ENCODE results near the gene TRMT1.

The TRMT1 gene

GRCh38 chr19:13102416-13102665 lies 14.2 kb downstream of the TRMT1 start:
- no peak for DNase-seq (ENCODE audit: low read depth)

DNA sequence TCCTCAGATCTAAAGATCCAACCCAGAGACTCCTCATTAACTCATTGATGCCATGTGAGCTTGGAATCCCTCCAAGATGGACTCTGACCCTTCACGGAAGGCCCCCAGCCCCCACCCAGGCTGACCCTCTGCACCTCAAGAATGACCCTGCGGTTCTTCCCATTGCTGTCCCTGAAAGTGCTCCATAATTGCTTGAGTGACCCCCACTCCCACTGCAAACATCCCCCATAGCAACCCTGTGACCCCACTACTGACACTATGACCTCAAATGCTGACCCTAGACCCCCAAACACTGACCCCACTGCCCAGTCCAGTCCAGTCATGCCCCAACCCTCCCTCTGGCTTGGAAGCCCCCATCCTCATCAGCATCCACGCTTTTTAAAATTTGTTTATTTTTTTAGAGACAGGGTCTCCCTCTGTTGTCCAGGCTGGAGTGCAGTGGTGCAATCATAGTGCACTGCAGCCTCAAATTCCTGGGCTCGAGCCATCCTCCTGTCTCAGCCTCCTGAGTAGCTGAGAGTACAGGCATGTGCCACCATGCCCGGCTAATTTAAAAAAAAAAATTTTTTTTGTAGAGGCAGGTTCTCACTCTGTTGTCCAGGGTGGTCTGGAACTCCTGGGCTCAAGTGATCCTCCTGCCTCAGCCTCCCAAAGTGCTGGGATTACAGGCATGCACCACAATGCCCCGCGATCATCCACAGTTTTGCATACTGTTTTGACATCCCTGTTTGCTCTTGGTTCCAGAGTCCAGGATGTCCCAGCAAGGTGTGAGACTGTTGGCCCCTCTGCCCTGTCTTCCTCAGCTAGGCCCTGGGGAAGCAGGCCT lies 14.7 kb downstream of the TRMT1 start:
- no peak for DNase-seq (ENCODE audit: low read depth)

- DNase-seq (ENCODE audit: low read depth): no peak
These were observed 15.5 kb downstream of the TRMT1 start for GRCh38 chr19:13100841-13101589.

GRCh38 chr19:13100031-13100588 lies 16.4 kb downstream of the TRMT1 start:
- no peak for DNase-seq (ENCODE audit: low read depth)

DNA sequence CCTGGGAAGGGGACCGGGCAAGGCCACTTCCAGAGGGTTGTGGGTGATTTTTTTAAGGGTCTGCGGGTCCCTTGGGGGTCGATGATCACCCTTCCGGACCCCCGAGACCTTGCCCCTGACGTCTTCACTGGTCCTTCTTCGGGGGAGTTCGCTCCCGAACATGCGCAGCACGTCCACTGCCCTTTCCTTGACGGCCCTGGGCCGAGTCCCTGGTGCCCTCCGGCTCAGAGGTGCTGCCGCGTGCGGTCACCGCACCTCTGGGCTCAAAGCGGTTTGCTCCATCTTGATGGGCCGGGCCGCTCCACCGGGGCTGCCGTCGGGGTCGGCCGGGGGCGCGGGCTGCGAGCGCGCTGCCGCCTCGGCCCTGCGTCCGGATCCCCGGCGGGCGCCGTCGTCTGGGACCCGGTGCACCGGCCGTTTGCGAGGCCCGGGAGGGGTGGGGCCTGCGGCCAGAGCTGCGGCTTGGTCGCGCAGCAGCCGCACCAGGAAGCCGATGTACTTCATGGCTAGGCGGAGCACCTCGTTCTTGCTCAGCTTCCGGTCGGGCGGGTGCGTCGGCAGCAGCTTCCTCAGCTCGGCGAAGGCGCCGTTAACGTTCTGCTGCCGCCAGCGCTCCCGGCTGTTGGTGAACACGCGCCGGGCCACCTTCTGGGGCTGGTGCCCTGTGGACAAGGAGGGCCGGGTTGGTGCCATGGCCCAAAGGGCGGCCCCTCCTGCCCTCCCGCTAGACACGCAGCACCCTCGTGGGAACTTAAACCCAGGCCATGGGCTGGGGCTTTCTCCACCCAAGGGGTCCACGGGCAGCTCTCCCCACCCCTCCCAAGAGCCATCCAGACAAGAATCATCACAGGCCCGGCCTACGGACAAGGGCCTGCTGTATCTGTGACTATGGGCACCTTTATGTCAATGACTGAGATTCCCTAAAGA lies 17.2 kb downstream of the TRMT1 start:
- no peak for DNase-seq (ENCODE audit: low read depth)

DNA sequence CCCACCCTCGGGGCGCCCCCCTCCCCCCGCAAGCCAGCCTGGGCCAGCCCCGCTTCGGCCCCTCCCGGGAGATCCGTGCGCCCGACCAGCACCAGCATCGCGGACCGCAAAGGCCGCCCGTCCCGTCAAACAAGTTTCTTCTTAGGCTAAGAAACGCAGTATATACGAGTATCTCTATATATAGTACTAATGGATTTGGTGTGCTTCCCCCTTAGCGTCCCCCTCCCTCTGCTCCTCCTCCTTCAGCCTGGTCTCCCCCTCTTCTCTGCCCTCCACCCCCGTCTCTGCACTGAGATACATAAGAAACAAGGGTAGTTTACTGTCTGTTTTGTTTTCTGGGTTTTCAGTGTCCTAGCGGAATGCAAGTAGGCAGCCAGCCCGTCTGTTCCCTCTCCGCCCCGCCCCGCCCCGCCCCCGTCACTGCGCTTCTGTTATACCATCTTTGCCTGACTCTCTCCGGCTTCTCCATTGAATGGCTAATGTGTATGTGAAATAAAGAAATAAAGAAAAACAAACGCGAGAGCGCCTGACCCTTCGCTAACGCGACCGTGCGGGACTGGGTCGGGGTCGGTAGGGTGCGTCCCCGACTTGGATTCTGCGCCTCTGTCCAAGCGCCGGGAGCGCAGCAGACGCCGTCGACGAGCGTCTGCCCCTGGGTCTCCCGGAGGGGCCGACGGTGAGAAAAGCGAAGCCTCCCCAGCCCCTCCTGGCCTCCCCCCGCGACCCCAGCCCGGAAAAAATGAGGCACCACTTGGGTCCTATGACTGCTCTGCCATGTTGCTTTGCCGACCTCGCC lies 18.1 kb downstream of the TRMT1 start:
- peak; percentile 20 for DNase-seq (ENCODE audit: low read depth)

DNA sequence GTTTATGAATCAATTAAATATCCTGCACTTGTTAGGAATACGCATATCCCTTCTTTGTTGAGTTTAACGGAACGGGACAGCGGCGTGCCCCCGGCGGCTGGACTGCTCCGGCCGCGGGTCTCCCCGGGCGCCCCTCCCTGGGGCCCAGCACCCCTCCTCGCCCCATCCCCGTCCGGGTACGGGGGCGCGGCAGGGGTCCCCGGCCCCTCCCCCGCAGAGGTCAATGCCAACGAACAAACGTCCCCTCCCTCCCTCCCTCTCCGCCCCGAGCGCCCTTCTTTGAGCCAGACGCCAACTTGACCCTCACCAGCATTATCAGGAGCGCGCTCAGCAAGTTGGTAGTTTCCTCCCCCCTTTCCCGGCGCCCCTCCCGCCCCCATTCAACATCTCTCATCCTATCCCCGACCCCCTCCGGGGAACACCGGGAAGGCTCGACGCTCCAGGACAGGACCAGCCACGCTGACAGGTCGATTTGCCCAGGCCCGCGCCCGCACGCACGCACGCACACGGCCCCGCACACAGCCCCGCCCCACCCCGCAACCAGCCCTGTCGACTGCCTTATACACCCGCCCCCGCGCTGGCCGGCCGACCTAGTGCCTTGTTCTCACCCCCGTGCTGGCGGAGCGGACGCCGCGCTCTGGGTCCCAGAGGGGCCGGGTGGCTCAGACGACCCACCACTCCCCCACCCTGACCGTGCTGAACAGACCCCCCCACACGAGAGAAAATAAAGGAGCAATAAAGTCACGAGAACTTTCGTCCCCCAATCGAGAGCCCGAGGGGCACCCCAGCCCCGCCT lies 18.9 kb downstream of the TRMT1 start:
- no peak for DNase-seq (ENCODE audit: low read depth)

DNA sequence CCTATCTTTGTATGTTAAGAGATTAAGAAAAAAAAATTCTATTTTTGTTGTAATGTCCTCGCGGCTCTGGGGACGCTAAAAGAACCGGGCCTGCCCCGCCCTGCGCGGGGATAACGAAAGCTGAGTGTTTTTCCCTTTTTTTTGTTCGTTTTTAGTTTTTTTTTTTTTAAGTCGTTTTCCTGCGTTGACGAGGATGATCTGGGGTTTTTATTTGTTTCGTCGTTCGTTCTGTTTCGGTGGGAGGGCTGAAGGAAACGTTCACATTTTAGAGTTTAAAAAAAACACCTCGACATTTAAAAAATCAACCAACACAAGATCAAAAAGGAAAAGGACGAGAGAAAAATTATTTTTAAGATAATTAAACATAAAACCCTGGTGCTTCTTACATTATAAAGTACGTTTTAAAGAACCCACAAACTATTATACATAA lies 19.5 kb downstream of the TRMT1 start:
- no peak for DNase-seq (ENCODE audit: low read depth)

GRCh38 chr19:13095934-13096927 lies 20.3 kb downstream of the TRMT1 start:
- DNase-seq (ENCODE audit: low read depth): no peak

- no peak for DNase-seq (ENCODE audit: low read depth)
These were observed 21.2 kb downstream of the TRMT1 start for GRCh38 chr19:13095393-13095784.

DNA sequence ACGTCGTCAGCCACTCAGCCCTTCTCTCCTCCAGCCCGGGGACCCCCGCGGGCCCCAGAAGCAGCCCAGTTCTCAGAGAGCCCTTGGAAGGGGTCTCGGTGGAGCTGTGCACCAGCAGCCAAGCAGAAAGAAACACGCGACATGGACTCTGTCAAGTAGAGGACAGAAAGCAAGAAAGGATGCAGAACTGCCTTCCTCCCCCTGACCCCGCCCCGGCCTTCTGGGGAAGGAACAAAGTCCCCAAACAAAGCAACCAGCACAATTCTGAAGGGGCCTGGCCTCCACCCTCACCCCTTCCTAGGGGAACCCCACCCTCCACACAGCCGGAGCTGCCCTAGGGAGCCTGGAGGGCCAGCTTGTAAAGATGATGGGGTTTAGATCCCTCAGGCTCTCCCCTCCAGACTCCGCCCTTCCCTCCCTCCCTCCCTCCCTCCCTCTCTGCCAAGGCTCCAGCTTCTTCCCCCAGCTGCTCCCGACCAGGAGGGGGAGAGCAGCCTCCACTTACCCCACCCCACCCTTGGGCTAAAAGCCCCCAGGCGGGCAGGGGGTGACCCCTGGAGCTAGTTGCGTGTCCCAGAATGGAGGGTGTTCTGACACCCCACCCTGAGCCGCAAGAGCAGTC lies 21.7 kb downstream of the TRMT1 start:
- no peak for DNase-seq (ENCODE audit: low read depth)

DNA sequence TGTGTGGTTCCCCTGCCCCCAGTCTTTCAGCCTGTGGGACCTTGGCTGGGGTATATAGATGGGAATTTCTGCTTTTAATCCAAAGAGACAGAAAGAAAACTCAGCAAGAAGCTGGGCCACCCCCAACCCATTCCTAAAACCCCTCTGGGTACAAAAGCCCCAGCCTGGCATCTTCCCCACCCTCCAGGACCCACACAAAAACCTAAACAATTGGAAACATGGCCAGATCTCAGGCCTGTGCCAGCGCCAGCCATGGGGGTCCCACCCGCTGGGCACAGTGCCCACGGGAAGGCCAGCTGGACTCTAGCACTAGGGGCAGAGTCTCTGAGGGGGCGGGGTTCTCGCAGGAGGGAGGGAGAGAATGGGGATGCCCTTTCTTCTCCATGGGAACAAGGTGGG lies 22.4 kb downstream of the TRMT1 start:
- no peak for DNase-seq (ENCODE audit: low read depth)

DNA sequence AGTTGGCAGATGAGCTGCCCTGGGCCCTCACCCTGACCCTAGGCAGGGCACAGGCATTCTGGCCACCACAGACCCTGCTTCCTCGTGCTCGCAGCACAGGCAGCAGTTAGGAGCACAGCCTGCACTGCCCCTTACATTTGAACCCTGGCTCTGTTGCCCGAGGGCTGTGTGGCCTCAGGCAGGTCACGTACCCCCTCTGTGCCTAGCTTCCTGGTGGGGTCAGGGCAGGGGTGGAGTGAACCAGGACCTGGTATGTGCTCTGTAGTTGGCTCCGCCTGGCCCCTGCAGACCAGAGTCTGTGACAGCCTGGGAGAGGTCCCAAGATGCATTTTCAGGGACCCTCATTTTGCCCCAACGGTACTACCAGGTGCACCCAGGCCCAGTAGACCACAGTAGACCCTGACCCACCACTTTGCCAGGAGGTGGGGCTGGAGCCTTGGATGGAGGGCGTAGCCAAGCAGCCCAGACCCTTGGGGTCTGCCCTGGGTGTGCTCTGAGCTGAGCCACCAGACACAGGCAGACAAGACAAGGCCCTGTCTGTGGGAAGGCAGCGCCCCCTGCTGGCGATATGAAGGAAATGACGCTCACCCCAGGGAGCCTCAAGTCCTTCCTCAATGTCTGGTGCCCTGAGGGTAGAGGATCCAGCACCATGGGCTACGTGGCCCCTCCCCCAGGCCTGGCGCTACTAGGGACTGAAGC lies 23.0 kb downstream of the TRMT1 start:
- DNase-seq (ENCODE audit: low read depth): peak; percentile 80

DNA sequence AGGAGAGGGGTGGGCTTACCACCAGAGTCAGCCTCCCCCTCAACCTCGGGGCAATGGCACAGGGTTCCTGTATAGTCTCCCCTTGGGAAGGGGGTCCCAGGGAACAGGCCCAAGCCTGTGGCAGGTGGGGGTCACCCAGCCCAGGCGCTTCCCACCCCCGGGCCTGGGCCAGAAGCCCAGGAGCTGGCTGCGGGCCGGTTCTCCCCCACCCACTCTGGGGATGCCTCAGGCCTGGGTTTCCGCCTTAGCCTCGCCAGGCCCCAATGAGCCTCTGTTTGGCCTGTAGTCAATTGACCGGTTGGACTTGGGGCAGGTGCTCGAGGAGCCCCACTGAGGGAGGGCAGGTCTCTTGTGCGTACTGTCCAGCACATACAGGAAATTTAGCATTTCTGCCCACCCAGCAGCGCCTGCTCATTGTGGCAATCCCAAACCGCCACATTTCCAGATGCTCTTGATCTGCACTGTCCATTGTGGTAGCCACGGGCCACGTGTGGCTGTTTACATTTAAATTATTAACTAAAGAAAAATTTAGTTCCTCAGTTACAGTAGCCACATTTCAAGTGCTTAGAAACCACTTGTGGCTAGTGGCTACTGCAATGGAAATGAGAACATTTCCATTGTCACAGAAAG lies 23.8 kb downstream of the TRMT1 start:
- no peak for DNase-seq (ENCODE audit: low read depth)

- DNase-seq (ENCODE audit: low read depth): no peak
These were observed 24.4 kb downstream of the TRMT1 start for GRCh38 chr19:13092158-13092543.

DNA sequence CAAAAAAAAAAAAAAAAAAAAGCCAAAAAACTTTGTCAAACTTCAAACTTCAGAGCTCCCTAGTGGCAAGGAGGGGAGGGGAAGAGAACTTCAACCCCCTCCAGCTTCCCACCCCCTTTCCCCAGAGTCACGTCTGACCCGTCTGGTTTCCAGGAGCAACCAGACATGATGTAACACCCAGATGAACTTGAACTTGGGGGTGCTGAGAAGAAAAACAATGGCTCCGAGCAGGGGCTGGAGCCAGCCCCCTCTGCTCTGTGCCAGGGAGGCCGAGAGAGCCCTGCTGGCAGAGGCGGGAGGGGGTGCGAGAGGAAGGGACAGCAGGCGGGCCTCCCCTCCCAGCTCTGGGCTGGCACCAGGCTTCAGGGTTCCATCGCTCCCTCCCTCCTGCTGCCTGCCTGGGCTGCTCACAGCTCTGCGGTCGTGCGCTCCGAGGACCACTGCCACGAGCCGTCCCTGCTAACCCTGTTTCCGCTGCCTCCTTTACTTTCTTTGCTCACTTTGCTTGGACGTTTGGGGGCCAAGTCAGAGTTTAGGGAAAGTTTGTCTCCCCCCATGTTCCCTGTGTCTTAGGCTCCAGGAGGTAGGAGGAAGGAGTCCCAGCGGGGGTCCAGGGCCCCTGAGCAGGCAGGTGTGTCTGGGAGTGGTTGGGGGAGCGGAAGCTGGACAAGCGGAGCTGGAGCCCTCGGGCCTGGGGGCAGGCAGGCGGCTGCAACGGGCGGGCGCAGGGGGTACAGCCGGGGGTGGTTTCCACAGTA lies 25.0 kb downstream of the TRMT1 start:
- DNase-seq (ENCODE audit: low read depth): peak; percentile 87

Data from fibroblast of the conjunctiva (primary cell).